GM12873 (cell line): ENCODE data around the gene ASGR1.

Experiments
- CTCF ChIP-seq: IDR thresholded peaks from 2 replicates; pipeline ENCODE4 v1.5.1; 2012; ENCODE audit warnings: low read depth, mild to moderate bottlenecking, moderate library complexity, low read length, control low read depth; ENCODE audit not compliant: insufficient read depth; ENCODE audit errors: missing control alignments

ASGR1 gene

DNA sequence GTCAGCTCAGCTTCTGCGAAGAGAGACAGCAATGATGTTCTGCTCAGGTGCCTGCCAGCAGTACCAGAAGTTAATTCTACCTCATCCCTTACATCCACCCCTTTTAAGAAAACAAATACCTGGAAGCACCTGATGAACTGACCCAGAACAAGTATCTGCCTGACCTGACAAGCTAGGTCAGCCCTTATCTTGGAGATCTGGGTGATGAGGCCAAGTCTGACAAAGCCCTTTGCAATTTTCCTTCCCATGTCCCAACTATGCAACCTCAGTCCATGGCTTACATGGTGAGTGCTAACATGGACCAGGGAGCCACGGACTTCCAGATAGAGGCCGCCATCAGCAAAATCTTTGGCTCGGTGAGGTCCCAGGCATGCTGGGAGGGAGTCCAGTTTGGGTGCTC is 44.2 kb upstream of the ASGR1 start:
- TF ChIP-seq CTCF = no peak

- no peak for TF ChIP-seq CTCF
Observed at GRCh38 chr17:7222972-7223292, 43.8 kb upstream of the ASGR1 start.

DNA sequence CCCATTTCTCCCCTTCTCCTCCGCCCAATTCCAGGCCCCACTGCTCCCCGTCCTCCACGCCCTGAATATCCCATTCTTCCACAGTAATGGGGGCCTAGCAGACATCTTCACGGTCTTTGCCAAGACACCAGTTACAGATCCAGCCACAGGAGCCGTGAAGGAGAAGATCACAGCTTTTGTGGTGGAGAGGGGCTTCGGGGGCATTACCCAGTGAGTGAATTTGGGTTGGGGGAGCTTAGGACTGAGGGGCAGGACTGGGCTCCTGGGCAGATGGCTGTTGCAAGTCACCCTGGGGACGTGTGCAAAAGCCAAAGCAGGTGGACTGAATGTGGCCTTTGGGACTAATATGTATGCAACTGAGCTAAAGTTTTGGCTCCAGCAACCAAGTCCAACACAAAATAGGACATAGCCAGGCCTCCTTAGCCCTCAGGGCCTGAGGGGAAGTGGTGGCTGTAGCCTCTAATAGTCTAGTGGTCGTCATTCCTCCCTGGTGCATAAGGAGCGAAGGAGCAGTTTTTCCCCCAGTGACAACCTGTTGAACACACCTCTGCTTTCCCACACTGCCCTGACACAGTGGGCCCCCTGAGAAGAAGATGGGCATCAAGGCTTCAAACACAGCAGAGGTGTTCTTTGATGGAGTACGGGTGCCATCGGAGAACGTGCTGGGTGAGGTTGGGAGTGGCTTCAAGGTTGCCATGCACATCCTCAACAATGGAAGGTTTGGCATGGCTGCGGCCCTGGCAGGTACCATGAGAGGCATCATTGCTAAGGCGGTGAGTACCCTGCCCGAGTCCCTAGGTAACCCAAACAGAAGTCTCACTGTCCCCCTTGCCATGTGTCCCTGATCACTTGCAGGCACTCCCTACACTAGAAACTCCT is 43.2 kb upstream of the ASGR1 start:
- no peak for TF ChIP-seq CTCF

GRCh38 chr17:7221278-7222092 is 42.3 kb upstream of the ASGR1 start:
- TF ChIP-seq CTCF = no peak

- TF ChIP-seq CTCF = peak; percentile 71
Observed at GRCh38 chr17:7220593-7221277, 41.6 kb upstream of the ASGR1 start.

GRCh38 chr17:7219812-7220592 is 40.8 kb upstream of the ASGR1 start, which contains the start of the genes ACADVL and DLG4:
Gene ACADVL, plus strand, starts transcription at chr17:7219938. Its CDS starts 47 bp downstream, at chr17:7219985.
Gene DLG4, minus strand, starts transcription at chr17:7219836.
- no peak for TF ChIP-seq CTCF
